Measurements from ENCODE around the gene MTIF2. TPM values are rescaled to one million over a fixed set of nuclear protein-coding genes. Genes with fewer than 3 reads are reported as not detected.
"Not testable (repeated sequence)": the region's sequence is repeated elsewhere in the genome, so short reads cannot be mapped to it uniquely, and the experiment has no call there.

MTIF2 gene
- total RNA-seq, 1 experiment from 2014 or later = 49.8 TPM

- Histone ChIP-seq H4K20me1 (ENCODE audit: insufficient read depth) (no peaks in the 10 kb centered on the region), H3K79me2 (ENCODE audit: insufficient read depth, low read length) (peaks cover 42% of the 10 kb centered on the region), H3K9ac (ENCODE audit: low read length) (no peak overlapping the region), H3K27ac (ENCODE audit: low read depth, low read length) (no peak overlapping the region), H3K36me3 (ENCODE audit: control insufficient read depth in 1 of 2, insufficient read depth in 2 of 2, low read length in 2 of 2) (peaks cover 0 to 4% of the 10 kb centered on the region in 2 experiments; a peak in 2 of 4 replicates), H2AFZ (ENCODE audit: low read depth, low read length, poor library complexity, severe bottlenecking) (no peak overlapping the region), H3K9me3 (ENCODE audit: control insufficient read depth in 1 of 2, insufficient read depth in 1 of 2, low read depth in 1 of 2, low read length in 2 of 2) (no peaks in the 10 kb centered on the region), H3K9me2 (ENCODE audit: insufficient read depth) (no peaks in the 10 kb centered on the region), H3K27me3 (ENCODE audit: insufficient read depth, low read length) (no peaks in the 10 kb centered on the region), H3K4me2 (ENCODE audit: low read length) (no peak overlapping the region), H3K4me1 (ENCODE audit: control insufficient read depth in 1 of 2, insufficient read depth in 2 of 2, low read length in 2 of 2) (peaks cover 5 to 15% of the 10 kb centered on the region in 2 experiments; a peak in 3 of 4 replicates), H3K4me3 (replicated peaks in 1 of 2; ENCODE audit: low read depth in 1 of 2, low read length in 2 of 2) (no peak overlapping the region)
- intact Hi-C loops (cut with micrococcal nuclease) = no loop called here
- no peak for ATAC-seq
- TF ChIP-seq ZNF274 (IDR thresholded peaks at IDR 0.05; ENCODE audit: low read depth, low read length) = no peak
- TF ChIP-seq EZH2 (IDR thresholded peaks at IDR 0.05) = no peak
- TF ChIP-seq SRF (IDR thresholded peaks at IDR 0.05; ENCODE audit: low read depth) = no peak
- no peak for TF ChIP-seq POLR2A (IDR thresholded peaks at IDR 0.05; ENCODE audit: borderline replicate concordance, extremely low read depth, insufficient read depth, insufficient read length)
- TF ChIP-seq TCF7L2 (IDR thresholded peaks at IDR 0.05; ENCODE audit: borderline replicate concordance, extremely low read depth, insufficient read depth, insufficient read length) = no peak
- TF ChIP-seq CEBPB (IDR thresholded peaks at IDR 0.05; ENCODE audit: low read depth) = no peak
- TF ChIP-seq MAX (IDR thresholded peaks at IDR 0.05) = no peak
- no peak for TF ChIP-seq JUND (IDR thresholded peaks at IDR 0.05)
- TF ChIP-seq ZFX (IDR thresholded peaks at IDR 0.05) = no peak
- no peak for TF ChIP-seq CTCF (IDR thresholded peaks at IDR 0.05 in 2 of 3, conservative IDR thresholded peaks at IDR 0.05 in 1 of 3; ENCODE audit: borderline replicate concordance in 1 of 3, insufficient read depth in 1 of 3, low read depth in 2 of 3, low read length in 2 of 3)
- no peak for TF ChIP-seq ELF1 (IDR thresholded peaks at IDR 0.05; ENCODE audit: borderline replicate concordance, low read depth)
- TF ChIP-seq CBX3 (IDR thresholded peaks at IDR 0.05; ENCODE audit: low read depth) = no peak
- TF ChIP-seq YY1 (IDR thresholded peaks at IDR 0.05; ENCODE audit: extremely low read depth, insufficient replicate concordance, low read depth, low read length) = no peak
- TF ChIP-seq EGR1 (IDR thresholded peaks at IDR 0.05; ENCODE audit: low read depth) = no peak
- TF ChIP-seq SP1 (IDR thresholded peaks at IDR 0.05; ENCODE audit: low read depth) = no peak
- no peak for TF ChIP-seq ZBTB33 (IDR thresholded peaks at IDR 0.05; ENCODE audit: extremely low read depth, insufficient replicate concordance, low read length)
- no peak for TF ChIP-seq EZH2phosphoT487 (IDR thresholded peaks at IDR 0.05; ENCODE audit: borderline replicate concordance)
- RAD21 ChIA-PET (ENCODE audit: low non-redundant PET in 1 of 2, low total read pairs in 2 of 2, uncharacterized antibody in 2 of 2, unreplicated experiment in 2 of 2) = no interaction called here
- no TSS peak for BruUV-seq (replicated peaks)
- CTCF ChIA-PET = no interaction called here
- DNase-seq (ENCODE audit: low read depth, low spot score) = no peak
- POLR2A ChIA-PET = no interaction called here
These were observed 40.8 kb downstream of the MTIF2 start for GRCh38 chr2:55228226-55228563.

GRCh38 chr2:55227437-55228225 is 41.4 kb downstream of the MTIF2 start:
- H3K27ac ChIP-seq (ENCODE audit: low read depth, low read length); H2AFZ ChIP-seq (ENCODE audit: low read depth, low read length, poor library complexity, severe bottlenecking); H3K4me2 ChIP-seq (ENCODE audit: low read length); H3K9ac ChIP-seq (ENCODE audit: low read length); H3K9me2 ChIP-seq (ENCODE audit: insufficient read depth); DNase-seq (ENCODE audit: low read depth, low spot score); H4K20me1 ChIP-seq (ENCODE audit: insufficient read depth); RAD21 ChIA-PET (ENCODE audit: low non-redundant PET in 1 of 2, low total read pairs in 2 of 2, uncharacterized antibody in 2 of 2, unreplicated experiment in 2 of 2); POLR2A ChIA-PET; ATAC-seq; H3K27me3 ChIP-seq (ENCODE audit: insufficient read depth, low read length); BruUV-seq (replicated peaks); H3K36me3 ChIP-seq (ENCODE audit: control insufficient read depth in 1 of 2, insufficient read depth in 2 of 2, low read length in 2 of 2); intact Hi-C loops (cut with micrococcal nuclease); H3K4me3 ChIP-seq (replicated peaks in 1 of 2; ENCODE audit: low read depth in 1 of 2, low read length in 2 of 2); CTCF ChIA-PET; H3K9me3 ChIP-seq (ENCODE audit: control insufficient read depth in 1 of 2, insufficient read depth in 1 of 2, low read depth in 1 of 2, low read length in 2 of 2): not testable (repeated sequence)
- Histone ChIP-seq H3K4me1 (ENCODE audit: control insufficient read depth in 1 of 2, insufficient read depth in 2 of 2, low read length in 2 of 2) (peaks cover 5 to 15% of the 10 kb centered on the region in 2 experiments; a peak in 3 of 4 replicates), H3K79me2 (ENCODE audit: insufficient read depth, low read length) (peaks cover 36% of the 10 kb centered on the region)
